Measurements from ENCODE around the gene CHST11. TPM values are rescaled to one million over a fixed set of nuclear protein-coding genes. Genes with fewer than 3 reads are reported as not detected.

Gene CHST11
- total RNA-seq, 1 donor = 8.2 TPM

GRCh38 chr12:104809706-104810385 lies 353.1 kb downstream of the CHST11 start:
- TF ChIP-seq CTCF (IDR thresholded peaks at IDR 0.05; ENCODE audit: insufficient read depth, low read depth, low read length) = no peak
- no peak overlapping the region for H3K4me3 ChIP-seq (ENCODE audit: low read depth, low read length)
- no peak for DNase-seq (ENCODE audit: low read depth)

Small RNA genes within 50 kb of the gene (small RNA-seq; reads per million reads assigned to genes)
- not detected for gene MIR3922

Other genes starting within 250 kb of the CHST11 start
- gene TXNRD1, start 241.2 kb upstream of the CHST11 start, total RNA-seq = 352 and 747 TPM in 2 replicates
- gene EID3, start 153.2 kb upstream of the CHST11 start, total RNA-seq = 11.6 and 25.0 TPM in 2 replicates

Measured in fibroblast of villous mesenchyme (primary cell).